IMR-90 (cell line): ENCODE results near the gene GPA33. TPM values are rescaled to one million over a fixed set of nuclear protein-coding genes. Genes with fewer than 3 reads are reported as not detected.
A peak's percentile ranks its signal among the peaks of the same experiment; 100 is the strongest.

Experiments
- ATAC-seq: fragments of 200-7000 bp; cut with Tn5 transposase; 2 replicates; pipeline ENCODE4 v1.9.1; 2020; ENCODE audit warnings: low read depth, mild to moderate bottlenecking, moderate library complexity
- Bru-seq: library from RNA; stranded (reverse); fragments of 400-500 nt; gene quantifications from one replicate; lab custom pipeline; 2021; lab: Mats Ljungman, UMichigan
- BruChase-seq, 2 experiments: library from RNA; stranded (reverse); fragments of 400-500 nt; gene quantifications; one replicate each; lab custom pipeline; 2021; lab: Mats Ljungman, UMichigan
- BruUV-seq: library from RNA; stranded (reverse); fragments of 400-500 nt; replicated peaks from 2 replicates; lab custom pipeline; 2021; lab: Mats Ljungman, UMichigan
- CTCF ChIA-PET: fragments of 300-600 bp; formaldehyde crosslinking; extraction: SDS; loops from one replicate; lab custom pipeline; 2021; ENCODE audit warnings: antibody characterized with exemption; lab: Yijun Ruan, JAX
- POLR2A ChIA-PET: fragments of 300-600 bp; sonication (Branson Sonifier 250); formaldehyde crosslinking; loops from one replicate; lab custom pipeline; 2022; ENCODE audit warnings: antibody characterized with exemption; ENCODE audit not compliant: unreplicated experiment; lab: Charles Lee
- DNase-seq: peaks from one replicate; pipeline ENCODE4 v3.0.0; 2013
- H2AFZ ChIP-seq: replicated peaks from 2 replicates; pipeline ENCODE3; 2013; ENCODE audit warnings: low read length, mild to moderate bottlenecking; ENCODE audit not compliant: poor library complexity
- H2AK5ac ChIP-seq: 2 replicates; pipeline ENCODE4 v1.6.1; 2013; ENCODE audit warnings: low read depth, low read length, inconsistent platforms
- H2AK9ac ChIP-seq: replicated peaks from 2 replicates; pipeline ENCODE3; 2013; ENCODE audit warnings: mild to moderate bottlenecking, low read depth, low read length, moderate library complexity; ENCODE audit not compliant: poor library complexity
- H2BK120ac ChIP-seq: 2 replicates; pipeline ENCODE4 v1.6.1; 2013; ENCODE audit warnings: low read depth, low read length, inconsistent platforms
- H2BK15ac ChIP-seq: 3 replicates; pipeline ENCODE4 v1.6.1; 2013; ENCODE audit warnings: low read depth, low read length, inconsistent platforms
- H2BK20ac ChIP-seq: 2 replicates; pipeline ENCODE4 v1.6.1; 2013; ENCODE audit warnings: low read depth, mild to moderate bottlenecking, inconsistent platforms, low read length, moderate library complexity
- H2BK5ac ChIP-seq: 2 replicates; pipeline ENCODE4 v1.6.1; 2013; ENCODE audit warnings: mild to moderate bottlenecking, low read depth, low read length, inconsistent platforms; ENCODE audit not compliant: poor library complexity, severe bottlenecking
- H3K14ac ChIP-seq: replicated peaks from 2 replicates; pipeline ENCODE4 v1.6.1; 2013; ENCODE audit warnings: low read depth, low read length, inconsistent platforms
- H3K18ac ChIP-seq: 2 replicates; pipeline ENCODE4 v1.6.1; 2013; ENCODE audit warnings: low read depth, low read length, control low read depth
- H3K23ac ChIP-seq: 2 replicates; pipeline ENCODE4 v1.6.1; 2013; ENCODE audit warnings: low read depth, low read length, inconsistent platforms
- H3K27ac ChIP-seq: 2 replicates; pipeline ENCODE4 v1.5.1; 2013; ENCODE audit warnings: mild to moderate bottlenecking, control low read depth, low read length; ENCODE audit not compliant: insufficient read depth
- H3K27me3 ChIP-seq: 2 replicates; pipeline ENCODE4 v1.6.1; 2013; ENCODE audit warnings: low read length; ENCODE audit not compliant: control insufficient read depth, insufficient read depth
- H3K36me3 ChIP-seq: 2 replicates; pipeline ENCODE4 v1.6.1; 2013; ENCODE audit warnings: low read length, mixed read lengths; ENCODE audit not compliant: control insufficient read depth, insufficient read depth
- H3K4ac ChIP-seq: 2 replicates; pipeline ENCODE4 v1.6.1; 2013; ENCODE audit warnings: low read depth, low read length, inconsistent platforms
- H3K4me1 ChIP-seq: 2 replicates; pipeline ENCODE4 v1.6.1; 2013; ENCODE audit warnings: low read length, mixed read lengths; ENCODE audit not compliant: control insufficient read depth, insufficient read depth
- H3K4me2 ChIP-seq: 2 replicates; pipeline ENCODE4 v1.6.1; 2013; ENCODE audit warnings: low read depth, mild to moderate bottlenecking, control low read depth, low read length, moderate library complexity
- H3K4me3 ChIP-seq: 2 replicates; pipeline ENCODE4 v1.5.1; 2013; ENCODE audit warnings: low read depth, mild to moderate bottlenecking, control low read depth, low read length, moderate library complexity; ENCODE audit not compliant: insufficient read depth
- H3K56ac ChIP-seq: 2 replicates; pipeline ENCODE4 v1.6.1; 2013; ENCODE audit warnings: low read length, inconsistent platforms; ENCODE audit not compliant: insufficient read depth; ENCODE audit errors: extremely low read depth
- H3K79me1 ChIP-seq, 2 experiments: 2 replicates each; pipeline ENCODE4 v1.6.1; 2013; ENCODE audit warnings: low read length in 2 of 2, inconsistent platforms in 1 of 2, low read depth in 1 of 2
- H3K9ac ChIP-seq: 2 replicates; pipeline ENCODE4 v1.6.1; 2013; ENCODE audit warnings: low read depth, low read length, control low read depth
- H3K9me1 ChIP-seq: 2 replicates; pipeline ENCODE4 v1.6.1; 2013; ENCODE audit warnings: low read length, inconsistent platforms; ENCODE audit not compliant: insufficient read depth
- H3K9me3 ChIP-seq: 2 replicates; pipeline ENCODE4 v1.6.1; 2013; ENCODE audit warnings: low read length; ENCODE audit not compliant: control insufficient read depth, insufficient read depth
- H4K20me1 ChIP-seq: 2 replicates; pipeline ENCODE4 v1.6.1; 2013; ENCODE audit warnings: low read length, inconsistent platforms; ENCODE audit not compliant: insufficient read depth
- H4K5ac ChIP-seq: 2 replicates; pipeline ENCODE4 v1.6.1; 2013; ENCODE audit warnings: mild to moderate bottlenecking, low read depth, low read length, control low read depth
- H4K8ac ChIP-seq, 2 experiments: 2 replicates each; pipeline ENCODE4 v1.6.1; 2013; ENCODE audit warnings: low read depth in 2 of 2, low read length in 2 of 2, control low read depth in 1 of 2, inconsistent platforms in 1 of 2
- H4K91ac ChIP-seq: 2 replicates; pipeline ENCODE4 v1.6.1; 2013; ENCODE audit warnings: low read depth, low read length, inconsistent platforms; ENCODE audit not compliant: insufficient read depth
- BHLHE40 ChIP-seq: fragments of 150-350 bp; IDR thresholded peaks from 2 replicates; pipeline ENCODE4 v1.6.1; 2016; ENCODE audit warnings: mild to moderate bottlenecking, low read depth, low read length
- CTCF ChIP-seq: conservative IDR thresholded peaks from 2 replicates; pipeline ENCODE4 v1.5.1; 2012; ENCODE audit warnings: mild to moderate bottlenecking, low read depth, low read length, improper control_type of control experiment
- RAD21 ChIP-seq: IDR thresholded peaks from 2 replicates; pipeline ENCODE4 v1.6.1; 2012; ENCODE audit warnings: low read length, improper control_type of control experiment
- RCOR1 ChIP-seq: IDR thresholded peaks from 2 replicates; pipeline ENCODE4 v1.6.1; 2012; ENCODE audit warnings: mild to moderate bottlenecking, low read length, improper control_type of control experiment; ENCODE audit not compliant: insufficient replicate concordance
- WGBS, 2 experiments: methylation state at CpG; one replicate each; pipeline versions ENCODE4 v1.1.5 to v1.1.7; 2013; ENCODE audit warnings: missing lambda C conversion rate in 2 of 2; ENCODE audit not compliant: insufficient read length in 1 of 2; ENCODE audit errors: extremely low coverage in 2 of 2; 5-methylcytosine and 5-hydroxymethylcytosine counted together
- dilution Hi-C: fragments of 300-500 bp; cut with HindIII; formaldehyde crosslinking; loops from one replicate; pipeline ENCODE4 v1.14.3; 2018; ENCODE audit warnings: low sequenced_read_pairs; ENCODE audit not compliant: unreplicated experiment
- in situ Hi-C: fragments of 300-500 bp; cut with MboI; formaldehyde crosslinking; loops from 3 replicates; pipeline ENCODE4 v1.14.3; 2019; ENCODE audit warnings: low sequenced_read_pairs, inconsistent platforms, mixed read lengths
- intact Hi-C: fragments of 100-400 bp; cut with micrococcal nuclease; formaldehyde crosslinking; loops from 2 replicates; pipeline ENCODE4 v1.10.0; 2022
- long read RNA-seq: library from polyadenylated mRNA; unstranded; transcript quantifications from one replicate; pipeline ENCODE4 v2.0.0, GENCODE V29; 2021; ENCODE audit not compliant: unreplicated experiment
- polyA plus RNA-seq, 3 experiments: library from polyadenylated mRNA; depleted of rRNA; stranded (reverse); fragments of >200 nt; gene quantifications; 2 replicates each; pipeline ENCODE4 v1.2.3, GENCODE V29; 2012; ENCODE audit warnings: low replicate concordance in 1 of 3
- total RNA-seq: library from RNA; depleted of rRNA; stranded (reverse); fragments of >200 nt; gene quantifications from 2 replicates; pipeline ENCODE4 v1.2.3, GENCODE V29; 2012; rRNA removed

The GPA33 gene
- total RNA-seq: not detected in 2 replicates
- polyA plus RNA-seq (2012; rRNA removed): not detected in 2 replicates
- not detected in 2 replicates for polyA plus RNA-seq (2012; cell fraction: cytosol; rRNA removed)
- polyA plus RNA-seq (2012; cell fraction: nucleus; rRNA removed; ENCODE audit: low replicate concordance): not detected in 2 replicates
- Bru-seq, nascent RNA: not detected
- BruChase-seq, experiment 1, labeled RNA remaining after a 6-hour chase: percentile 2 among the genes with signal in this experiment
- BruChase-seq, experiment 2, labeled RNA remaining after a 2-hour chase: not detected
- long read RNA-seq: 0 reads

DNA sequence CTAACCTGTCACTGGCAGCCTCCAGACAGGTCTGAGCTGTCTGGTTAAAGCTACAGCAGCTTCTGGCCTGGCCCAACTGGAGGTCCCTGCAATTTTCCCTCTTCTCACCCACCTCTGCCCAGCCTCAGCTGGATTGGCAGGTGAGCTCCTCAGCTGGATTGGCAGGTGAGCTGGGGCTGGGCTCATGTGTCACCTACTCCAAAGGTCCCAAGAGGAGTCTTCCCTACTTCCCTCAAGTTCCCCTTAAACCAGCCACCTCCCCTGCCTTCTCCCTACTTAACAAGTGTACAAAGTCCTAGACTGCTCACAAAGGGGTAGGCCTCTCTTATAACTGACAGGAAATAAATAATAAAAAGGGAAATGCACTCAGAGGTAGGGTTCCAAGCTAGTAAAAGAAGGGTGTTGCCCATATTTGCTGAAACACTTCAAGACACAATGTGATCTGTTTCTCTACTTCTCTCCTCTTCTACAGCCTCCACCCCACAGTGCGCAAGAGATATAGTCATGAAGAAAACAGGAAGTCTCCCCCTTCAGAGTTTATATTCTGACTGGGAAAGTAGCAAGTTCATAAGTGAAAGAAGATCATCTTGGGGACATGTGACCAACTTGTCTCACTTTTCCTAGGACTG, at the start of gene GPA33:
GPA33 (minus strand) TSS at position 64 of the 629 bp plus-strand sequence. CDS start 90 bp downstream, outside the sequence.
- DNase-seq (no peak), ATAC-seq (no peak)
- Histone ChIP-seq H3K23ac (no peak within 1 kb of the TSS), H3K27ac (no peak within 1 kb of the TSS), H3K4me3 (no peak within 1 kb of the TSS), H4K20me1 (no peaks in the 10 kb centered on the region), H2BK15ac (no peak within 1 kb of the TSS), H4K5ac (no peak within 1 kb of the TSS), H3K9me3 (no peaks in the 10 kb centered on the region), H3K79me1 (no peaks in the 10 kb centered on the region), H3K27me3 (peaks cover under 1% of the 10 kb centered on the region; the same call in 1 of the 2 replicates), H3K4me2 (no peak within 1 kb of the TSS), H2BK5ac (no peak within 1 kb of the TSS), H3K9me1 (no peaks in the 10 kb centered on the region), H3K4ac (no peak within 1 kb of the TSS), H3K9ac (no peak within 1 kb of the TSS), H3K56ac (no peak within 1 kb of the TSS), H2AK9ac (no peak within 1 kb of the TSS), H2BK20ac (no peak within 1 kb of the TSS), H2AFZ (no peak within 1 kb of the TSS), H2AK5ac (no peak within 1 kb of the TSS), H2BK120ac (no peak within 1 kb of the TSS), H4K91ac (no peak within 1 kb of the TSS), H3K4me1 (no peaks in the 10 kb centered on the region), H3K18ac (no peak within 1 kb of the TSS), H4K8ac (no peak within 1 kb of the TSS), H3K36me3 (no peaks in the 10 kb centered on the region), H3K14ac (no peak within 1 kb of the TSS)
- no TSS peak for BruUV-seq
- TF ChIP-seq BHLHE40 (no peak), RCOR1 (no peak), RAD21 (no peak), CTCF (no peak)
- in situ Hi-C loops (no loop called here), intact Hi-C loops (no loop called here), dilution Hi-C loops (no loop called here)
- no CpG with 5 or more reads among the region's 1 CpG for WGBS, 2 experiments
- ChIA-PET CTCF (no interaction called here), POLR2A (no interaction called here)
